ENCODE measurements around the gene PIK3C2B. TPM values are rescaled to one million over a fixed set of nuclear protein-coding genes. Genes with fewer than 3 reads are reported as not detected.

PIK3C2B gene
- total RNA-seq (10 to 100 TPM in 1 of 2 donors, 1 to 10 TPM in 1; 6.8 to 14.9 TPM), polyA plus RNA-seq (1 to 10 TPM; 2.8 to 4.1 TPM)

DNA sequence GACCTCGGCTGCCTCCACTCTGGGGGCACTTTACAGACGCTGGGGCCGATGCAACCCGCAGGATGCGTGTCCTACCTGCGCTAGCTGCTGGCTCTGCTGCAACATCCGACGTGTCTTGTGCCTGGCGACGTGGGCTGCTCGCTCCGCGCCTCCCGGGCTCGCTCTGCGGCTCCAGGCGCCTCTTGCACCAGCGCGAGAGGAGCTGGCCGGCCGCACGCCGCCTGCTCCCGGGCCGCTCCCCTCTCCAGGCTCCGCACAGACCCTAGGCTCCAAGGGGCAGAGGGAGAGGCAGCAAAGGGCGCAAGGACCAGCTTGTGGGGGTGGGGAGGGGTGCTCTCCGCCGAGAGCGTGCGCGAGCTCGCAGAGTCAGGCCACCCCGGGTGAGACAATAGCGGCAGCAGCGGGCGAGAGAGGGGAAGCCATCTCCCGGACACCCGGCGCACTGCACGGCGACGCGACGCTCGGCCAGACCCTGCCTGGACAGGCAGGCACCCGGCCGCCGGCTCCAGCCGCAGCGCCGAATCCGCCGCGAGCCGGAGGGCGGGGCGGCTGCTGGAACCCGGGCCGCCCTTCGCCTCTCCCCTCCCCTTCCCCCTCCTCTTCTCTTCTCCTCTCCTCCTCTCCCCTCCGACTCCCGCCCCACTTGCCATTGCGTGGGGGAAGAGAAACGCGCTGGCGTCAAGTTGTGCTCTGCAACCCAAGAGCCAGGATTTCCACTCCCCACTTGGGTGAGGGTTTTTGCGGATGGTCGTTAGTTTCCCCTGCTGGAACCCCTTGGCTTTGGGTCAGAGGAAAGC, at the start of gene PIK3C2B:
Gene PIK3C2B, minus strand, starts transcription at position 525 of the 797 bp plus-strand sequence. CDS start 25,003 bp downstream, outside the sequence.
- TF ChIP-seq SP1 (IDR thresholded peaks at IDR 0.05) (peak; percentile 34), REST (IDR thresholded peaks at IDR 0.05) (no peak), RAD21 (IDR thresholded peaks at IDR 0.05) (peak; percentile 31 to 67), JUND (IDR thresholded peaks at IDR 0.05) (no peak), FOXA1 (IDR thresholded peaks at IDR 0.05) (no peak), HNF4A (conservative IDR thresholded peaks at IDR 0.05) (no peak), EGR1 (IDR thresholded peaks at IDR 0.05; ENCODE audit: low read depth in 2 of 2) (no peak), CTCF (IDR thresholded peaks at IDR 0.05; ENCODE audit: low read depth, low read length, missing input control) (peak; percentile 51), FOXA2 (IDR thresholded peaks at IDR 0.05) (no peak)
- under 1% methylated on average over 69 of the region's 69 CpGs for WGBS

DNA sequence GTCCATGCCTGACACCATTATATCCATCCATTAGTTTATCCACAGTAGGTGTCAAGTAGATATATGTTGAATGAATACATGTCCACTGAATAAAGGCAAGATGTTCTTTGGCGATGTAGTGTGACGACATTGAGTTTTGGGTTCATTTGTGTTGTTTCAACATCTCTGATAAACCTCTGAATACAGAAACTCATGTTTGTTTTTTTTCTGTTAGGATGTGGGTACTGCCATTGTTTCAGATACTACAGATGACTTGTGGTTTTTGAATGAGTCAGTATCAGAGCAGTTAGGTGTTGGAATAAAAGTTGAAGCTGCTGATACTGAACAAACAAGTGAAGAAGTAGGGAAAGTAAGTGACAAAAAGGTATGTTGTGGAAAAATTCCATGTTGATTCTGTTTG, 49.7 kb upstream of the PIK3C2B start:
- peaks cover 15 to 74% (median 71%) of the 10 kb centered on the region in 4 donors for H3K36me3 ChIP-seq (ENCODE audit: control insufficient read depth in 4 of 4, insufficient read depth in 3 of 4, low read depth in 1 of 4, low read length in 3 of 4)
- no peak overlapping the region for H3K27ac ChIP-seq (ENCODE audit: low read depth in 1 of 2, low read length in 2 of 2)
- no peak for DNase-seq (ENCODE audit: low spot score)
- no peaks in the 10 kb centered on the region for H3K27me3 ChIP-seq (ENCODE audit: control insufficient read depth in 4 of 4, insufficient read depth in 4 of 4, low read length in 3 of 4)
- H3K4me1 ChIP-seq (ENCODE audit: control insufficient read depth in 4 of 4, insufficient read depth in 4 of 4, low read length in 3 of 4), result no peaks in the 10 kb centered on the region
- no peak overlapping the region for H3K4me3 ChIP-seq (ENCODE audit: low read depth in 1 of 3, low read length in 3 of 3)
- no peaks in the 10 kb centered on the region for H3K9me3 ChIP-seq (ENCODE audit: control insufficient read depth in 4 of 4, low read length in 3 of 4)
- no peak overlapping the region for H3K9ac ChIP-seq (ENCODE audit: low read depth in 1 of 2, low read length in 2 of 2)
- WGBS, result 82% methylated on average over 2 of the region's 2 CpGs
- TF ChIP-seq EGR1 (IDR thresholded peaks at IDR 0.05; ENCODE audit: low read depth in 2 of 2) (no peak), JUND (IDR thresholded peaks at IDR 0.05) (no peak), GABPA (IDR thresholded peaks at IDR 0.05 in 1 of 2, conservative IDR thresholded peaks at IDR 0.05 in 1 of 2) (no peak), SP1 (IDR thresholded peaks at IDR 0.05) (no peak), FOXA1 (IDR thresholded peaks at IDR 0.05) (no peak), HNF4A (conservative IDR thresholded peaks at IDR 0.05) (no peak), RXRA (IDR thresholded peaks at IDR 0.05) (no peak), RAD21 (IDR thresholded peaks at IDR 0.05) (no peak), REST (IDR thresholded peaks at IDR 0.05) (no peak), HNF4G (IDR thresholded peaks at IDR 0.05) (no peak), CTCF (IDR thresholded peaks at IDR 0.05; ENCODE audit: low read depth, low read length, missing input control) (no peak), TAF1 (conservative IDR thresholded peaks at IDR 0.05) (no peak)
- TF ChIP-seq, protein P1, sequence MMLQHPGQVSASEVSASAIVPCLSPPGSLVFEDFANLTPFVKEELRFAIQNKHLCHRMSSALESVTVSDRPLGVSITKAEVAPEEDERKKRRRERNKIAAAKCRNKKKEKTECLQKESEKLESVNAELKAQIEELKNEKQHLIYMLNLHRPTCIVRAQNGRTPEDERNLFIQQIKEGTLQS (IDR thresholded peaks at IDR 0.05), result no peak
- TF ChIP-seq, protein P2, sequence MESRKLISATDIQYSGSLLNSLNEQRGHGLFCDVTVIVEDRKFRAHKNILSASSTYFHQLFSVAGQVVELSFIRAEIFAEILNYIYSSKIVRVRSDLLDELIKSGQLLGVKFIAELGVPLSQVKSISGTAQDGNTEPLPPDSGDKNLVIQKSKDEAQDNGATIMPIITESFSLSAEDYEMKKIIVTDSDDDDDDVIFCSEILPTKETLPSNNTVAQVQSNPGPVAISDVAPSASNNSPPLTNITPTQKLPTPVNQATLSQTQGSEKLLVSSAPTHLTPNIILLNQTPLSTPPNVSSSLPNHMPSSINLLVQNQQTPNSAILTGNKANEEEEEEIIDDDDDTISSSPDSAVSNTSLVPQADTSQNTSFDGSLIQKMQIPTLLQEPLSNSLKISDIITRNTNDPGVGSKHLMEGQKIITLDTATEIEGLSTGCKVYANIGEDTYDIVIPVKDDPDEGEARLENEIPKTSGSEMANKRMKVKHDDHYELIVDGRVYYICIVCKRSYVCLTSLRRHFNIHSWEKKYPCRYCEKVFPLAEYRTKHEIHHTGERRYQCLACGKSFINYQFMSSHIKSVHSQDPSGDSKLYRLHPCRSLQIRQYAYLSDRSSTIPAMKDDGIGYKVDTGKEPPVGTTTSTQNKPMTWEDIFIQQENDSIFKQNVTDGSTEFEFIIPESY (IDR thresholded peaks at IDR 0.05), result no peak

More for the DNA sequence above, at the start of gene PIK3C2B:
- Histone ChIP-seq H3K9ac (ENCODE audit: low read depth in 1 of 2, low read length in 2 of 2) (peak within 1 kb of the TSS; percentile 52 to 85), H3K9me3 (ENCODE audit: control insufficient read depth in 4 of 4, low read length in 3 of 4) (no peaks in the 10 kb centered on the region), H3K4me1 (ENCODE audit: control insufficient read depth in 4 of 4, insufficient read depth in 4 of 4, low read length in 3 of 4) (peaks cover 0 to 32% (median 24%) of the 10 kb centered on the region in 4 donors), H3K27me3 (ENCODE audit: control insufficient read depth in 4 of 4, insufficient read depth in 4 of 4, low read length in 3 of 4) (no peaks in the 10 kb centered on the region), H3K4me3 (ENCODE audit: low read depth in 1 of 3, low read length in 3 of 3) (peak within 1 kb of the TSS; percentile 38 to 79 (median 75)), H3K27ac (ENCODE audit: low read depth in 1 of 2, low read length in 2 of 2) (peak within 1 kb of the TSS; percentile 81 to 93), H3K36me3 (ENCODE audit: control insufficient read depth in 4 of 4, insufficient read depth in 3 of 4, low read depth in 1 of 4, low read length in 3 of 4) (peaks cover 0 to 6% (median 0%) of the 10 kb centered on the region in 4 donors)
- peak; percentile 62 for DNase-seq (ENCODE audit: low spot score)
